GM12892 (cell line): Measurements from ENCODE around the gene PBLD.

ENCODE experiments used
- POLR2A ChIP-seq: IDR thresholded peaks from 2 replicates; pipeline ENCODE4 v1.6.1; 2011; ENCODE audit warnings: low read depth, low read length, control low read depth
- POLR2AphosphoS5 ChIP-seq: IDR thresholded peaks from 2 replicates; pipeline ENCODE4 v1.6.1; 2011; ENCODE audit warnings: low read depth, low read length, control low read depth

DNA sequence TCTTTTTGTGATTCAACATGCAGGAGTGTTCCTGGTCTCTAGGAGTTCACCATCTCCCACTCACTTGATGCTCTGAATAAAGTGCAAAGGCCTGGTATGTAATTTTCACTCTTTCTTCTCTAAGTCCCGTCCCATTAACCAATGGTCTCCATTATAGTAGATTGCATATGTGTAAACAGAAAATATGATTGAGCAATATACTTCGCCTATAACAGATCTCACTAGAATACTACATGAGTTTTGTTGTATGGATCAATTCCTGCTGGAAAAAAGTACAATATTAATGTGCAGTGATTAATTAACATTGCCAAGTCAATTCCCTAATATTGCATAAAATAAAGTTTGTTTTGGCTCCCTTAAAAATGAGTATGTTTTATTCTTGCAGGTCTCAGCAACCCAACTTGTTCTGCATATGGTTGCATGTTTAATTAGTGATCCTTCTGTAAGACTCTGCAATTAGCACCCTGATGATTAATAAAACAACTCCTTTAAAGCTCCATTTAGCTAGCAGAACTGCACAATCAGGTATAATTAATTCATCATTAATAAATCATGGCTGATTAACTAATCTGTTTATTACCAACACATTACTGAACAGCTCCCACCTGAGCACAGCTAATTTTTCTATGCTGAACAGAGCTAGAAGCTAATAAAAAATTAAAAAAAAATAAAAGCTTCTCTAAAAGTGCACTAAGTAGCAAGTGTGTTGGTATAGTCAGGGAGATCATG, 63.0 kb downstream of the PBLD start:
- TF ChIP-seq POLR2A: no peak
- TF ChIP-seq POLR2AphosphoS5: no peak
